Mucosa of descending colon (tissue), 3 donors: ENCODE data around the gene MAML3. TPM values are rescaled to one million over a fixed set of nuclear protein-coding genes. Genes with fewer than 3 reads are reported as not detected.
"Not testable (repeated sequence)": the region's sequence is repeated elsewhere in the genome, so short reads cannot be mapped to it uniquely, and the experiment has no call there.

Source experiments
- ATAC-seq: fragments of 200-7000 bp; cut with Tn5 transposase; one replicate; pipeline ENCODE4 v1.9.1; 2020; ENCODE audit warnings: mild to moderate bottlenecking, moderate library complexity
- DNase-seq, 3 donors: peaks; one replicate each; pipeline ENCODE4 v3.0.0-alpha.2; 2020
- H3K36me3 ChIP-seq: fragments of 200-600 bp; one replicate; pipeline ENCODE4 v1.8.0; 2021; ENCODE audit warnings: low read depth, mild to moderate bottlenecking
- H3K4me1 ChIP-seq: fragments of 200-600 bp; one replicate; pipeline ENCODE4 v1.8.0; 2021; ENCODE audit warnings: low read depth, mild to moderate bottlenecking
- H3K4me3 ChIP-seq: fragments of 200-600 bp; one replicate; pipeline ENCODE4 v1.8.0; 2021; ENCODE audit warnings: mild to moderate bottlenecking
- H3K9me3 ChIP-seq: fragments of 200-600 bp; one replicate; pipeline ENCODE4 v1.8.0; 2021; ENCODE audit warnings: mild to moderate bottlenecking
- CTCF ChIP-seq: fragments of 200-600 bp; IDR thresholded peaks from one replicate; pipeline ENCODE4 v1.8.0; 2022; ENCODE audit warnings: antibody characterized with exemption, mild to moderate bottlenecking
- intact Hi-C, 2 donors: fragments of 100-400 bp; cut with DNase I in 1 of 2; cut with micrococcal nuclease in 1 of 2; formaldehyde crosslinking; loops; one replicate each; pipeline versions ENCODE4 v1.11.0 to v1.11.1; 2022; cut with DNase I, micrococcal nuclease
- total RNA-seq, 3 donors: library from RNA; stranded (reverse); fragmentation: NEBNext Ultra II Directional in 2 of 3; extraction: Animal tissue kit (Norgen Biotek cat#: 25700) in 2 of 3; gene quantifications; one replicate each; pipeline versions ENCODE4 v1.2.1 to v1.2.4, GENCODE V29; 2021 to 2023
- donor health status: DM: no; HTN: no; CAD: no; lungs with moderate emphysema.
- donor health status: DM: no; HTN: no; CAD: no.
- donor health status: DM: no; HTN: yes; CAD: no.

The MAML3 gene
- total RNA-seq, 3 donors from 2014 or later, result 10.4 to 23.5 (median 14.8) TPM

- Histone ChIP-seq H3K9me3 (no peaks in the 10 kb centered on the region), H3K4me3 (no peak overlapping the region), H3K36me3 (no peaks in the 10 kb centered on the region), H3K4me1 (no peaks in the 10 kb centered on the region)
- intact Hi-C loops, result no loop called here
- no peak for ATAC-seq
- DNase-seq, result no peak
- TF ChIP-seq CTCF, result no peak
Observed at GRCh38 chr4:139704915-139705485, 449.0 kb downstream of the MAML3 start.

GRCh38 chr4:139700568-139700967 is 453.4 kb downstream of the MAML3 start:
- DNase-seq (no peak), ATAC-seq (no peak)
- no peak for TF ChIP-seq CTCF
- Histone ChIP-seq H3K4me3 (no peak overlapping the region), H3K36me3 (no peaks in the 10 kb centered on the region), H3K4me1 (no peaks in the 10 kb centered on the region), H3K9me3 (no peaks in the 10 kb centered on the region)
- intact Hi-C loops, result no loop called here

- H3K4me3 ChIP-seq, ATAC-seq, DNase-seq, H3K9me3 ChIP-seq, H3K36me3 ChIP-seq, H3K4me1 ChIP-seq, intact Hi-C loops: not testable (repeated sequence)
Observed at GRCh38 chr4:139698167-139698925, 455.6 kb downstream of the MAML3 start.

- Histone ChIP-seq H3K4me3 (no peak overlapping the region), H3K9me3 (no peaks in the 10 kb centered on the region), H3K4me1 (no peaks in the 10 kb centered on the region), H3K36me3 (no peaks in the 10 kb centered on the region)
- ATAC-seq (no peak), DNase-seq (no peak)
- intact Hi-C loops, result no loop called here
- no peak for TF ChIP-seq CTCF
Observed at GRCh38 chr4:139696491-139696890, 457.5 kb downstream of the MAML3 start.

- Histone ChIP-seq H3K36me3 (no peaks in the 10 kb centered on the region), H3K9me3 (no peaks in the 10 kb centered on the region), H3K4me1 (no peaks in the 10 kb centered on the region), H3K4me3 (no peak overlapping the region)
- no peak for DNase-seq
- ATAC-seq, result no peak
- intact Hi-C loops, result no loop called here
- TF ChIP-seq CTCF, result no peak
Observed at GRCh38 chr4:139694522-139695107, 459.4 kb downstream of the MAML3 start.

GRCh38 chr4:139692309-139693012 is 461.5 kb downstream of the MAML3 start:
- TF ChIP-seq CTCF, result no peak
- Histone ChIP-seq H3K36me3 (no peaks in the 10 kb centered on the region), H3K4me3 (no peak overlapping the region), H3K9me3 (no peaks in the 10 kb centered on the region), H3K4me1 (no peaks in the 10 kb centered on the region)
- ATAC-seq (peak; percentile 59), DNase-seq (no peak)
- intact Hi-C loops, result no loop called here
